OCI-LY1 (cell line): ENCODE measurements around the gene GKN2.
"Not testable (repeated sequence)": the region's sequence is repeated elsewhere in the genome, so short reads cannot be mapped to it uniquely, and the experiment has no call there.

ENCODE experiments used
- H2AFZ ChIP-seq: fragments of 200-600 bp; sonication (generic), shearing (Covaris generic); 2 replicates; pipeline ENCODE4 v1.6.0; 2014; ENCODE audit warnings: antibody characterized with exemption, mild to moderate bottlenecking, low read length
- H3F3A ChIP-seq: fragments of 200-600 bp; sonication (generic), shearing (Covaris generic); 2 replicates; pipeline ENCODE4 v1.6.0; 2014; ENCODE audit warnings: mild to moderate bottlenecking, antibody characterized with exemption, low read length, moderate library complexity; ENCODE audit not compliant: insufficient read depth
- H3K27ac ChIP-seq: fragments of 200-600 bp; sonication (generic); 2 replicates; pipeline ENCODE4 v1.5.1; 2014; ENCODE audit warnings: low read length, mixed run types, mild to moderate bottlenecking, low read depth; ENCODE audit not compliant: poor library complexity, severe bottlenecking
- H3K27me3 ChIP-seq: fragments of 200-600 bp; sonication (generic); 2 replicates; pipeline ENCODE4 v1.6.0; 2014; ENCODE audit warnings: antibody characterized with exemption, mild to moderate bottlenecking, low read length, moderate library complexity; ENCODE audit not compliant: insufficient read depth
- H3K36me3 ChIP-seq: fragments of 200-600 bp; sonication (generic); 2 replicates; pipeline ENCODE4 v1.6.1; 2014; ENCODE audit warnings: mild to moderate bottlenecking, antibody characterized with exemption, low read length, moderate library complexity, mixed read lengths; ENCODE audit not compliant: insufficient read depth
- H3K4me1 ChIP-seq: fragments of 200-600 bp; sonication (generic); 2 replicates; pipeline ENCODE4 v1.5.1; 2014; ENCODE audit warnings: mild to moderate bottlenecking, low read length, moderate library complexity; ENCODE audit not compliant: insufficient read depth, severe bottlenecking
- H3K4me2 ChIP-seq: fragments of 200-600 bp; sonication (generic), shearing (Covaris generic); 2 replicates; pipeline ENCODE4 v1.6.1; 2014; ENCODE audit warnings: low read length
- H3K4me3 ChIP-seq: fragments of 200-600 bp; sonication (generic); 2 replicates; pipeline ENCODE4 v1.5.1; 2014; ENCODE audit warnings: low read length, low read depth, mild to moderate bottlenecking, mixed read lengths; ENCODE audit not compliant: poor library complexity, severe bottlenecking
- H3K79me2 ChIP-seq: fragments of 200-600 bp; shearing (Covaris generic); 2 replicates; pipeline ENCODE4 v1.6.1; 2016; ENCODE audit warnings: mixed run types, low read length, mixed read lengths; ENCODE audit not compliant: insufficient read depth
- H3K9ac ChIP-seq: fragments of 200-600 bp; sonication (generic), shearing (Covaris generic); 2 replicates; pipeline ENCODE4 v1.6.1; 2014; ENCODE audit warnings: mild to moderate bottlenecking, low read length, mixed read lengths
- H3K9me2 ChIP-seq: fragments of 200-600 bp; sonication (generic), shearing (Covaris generic); 2 replicates; pipeline ENCODE4 v1.6.1; 2014; ENCODE audit warnings: low read depth, mild to moderate bottlenecking, low read length, mixed read lengths
- H3K9me3 ChIP-seq: fragments of 200-600 bp; shearing (Covaris generic); 2 replicates; pipeline ENCODE4 v1.6.1; 2014; ENCODE audit warnings: low read length, mixed read lengths
- H4K20me1 ChIP-seq: fragments of 200-600 bp; sonication (generic), shearing (Covaris generic); 2 replicates; pipeline ENCODE4 v1.6.0; 2016; ENCODE audit warnings: mild to moderate bottlenecking, low read length; ENCODE audit not compliant: insufficient read depth
- EZH2 ChIP-seq: fragments of 200-600 bp; sonication (generic), shearing (Covaris generic); IDR thresholded peaks from 2 replicates; pipeline ENCODE4 v1.8.0; 2017; ENCODE audit warnings: borderline replicate concordance, mixed run types, mild to moderate bottlenecking, antibody characterized with exemption, low read length, moderate library complexity, mixed read lengths
- TF ChIP-seq, protein P1 (sequence below): fragments of 200-600 bp; sonication (generic), shearing (Covaris generic); IDR thresholded peaks from 2 replicates; pipeline ENCODE4 v1.5.1; 2017; ENCODE audit warnings: mild to moderate bottlenecking, antibody characterized with exemption, low read length, moderate library complexity, mixed read lengths

GKN2 gene

GRCh38 chr2:68959001-68959400 lies 6.3 kb upstream of the GKN2 start:
- TF ChIP-seq, protein P1, sequence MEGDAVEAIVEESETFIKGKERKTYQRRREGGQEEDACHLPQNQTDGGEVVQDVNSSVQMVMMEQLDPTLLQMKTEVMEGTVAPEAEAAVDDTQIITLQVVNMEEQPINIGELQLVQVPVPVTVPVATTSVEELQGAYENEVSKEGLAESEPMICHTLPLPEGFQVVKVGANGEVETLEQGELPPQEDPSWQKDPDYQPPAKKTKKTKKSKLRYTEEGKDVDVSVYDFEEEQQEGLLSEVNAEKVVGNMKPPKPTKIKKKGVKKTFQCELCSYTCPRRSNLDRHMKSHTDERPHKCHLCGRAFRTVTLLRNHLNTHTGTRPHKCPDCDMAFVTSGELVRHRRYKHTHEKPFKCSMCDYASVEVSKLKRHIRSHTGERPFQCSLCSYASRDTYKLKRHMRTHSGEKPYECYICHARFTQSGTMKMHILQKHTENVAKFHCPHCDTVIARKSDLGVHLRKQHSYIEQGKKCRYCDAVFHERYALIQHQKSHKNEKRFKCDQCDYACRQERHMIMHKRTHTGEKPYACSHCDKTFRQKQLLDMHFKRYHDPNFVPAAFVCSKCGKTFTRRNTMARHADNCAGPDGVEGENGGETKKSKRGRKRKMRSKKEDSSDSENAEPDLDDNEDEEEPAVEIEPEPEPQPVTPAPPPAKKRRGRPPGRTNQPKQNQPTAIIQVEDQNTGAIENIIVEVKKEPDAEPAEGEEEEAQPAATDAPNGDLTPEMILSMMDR, result no peak
- no peak for TF ChIP-seq EZH2
- Histone ChIP-seq H3K4me3 (no peak overlapping the region), H4K20me1 (no peaks in the 10 kb centered on the region)

GRCh38 chr2:68955432-68955831 lies 2.7 kb upstream of the GKN2 start:
- not testable (repeated sequence) for H3K27ac ChIP-seq, H3K36me3 ChIP-seq, H3K9me3 ChIP-seq, H2AFZ ChIP-seq, H3K79me2 ChIP-seq, H3K9ac ChIP-seq, H3K9me2 ChIP-seq, H3K4me1 ChIP-seq, H3K4me2 ChIP-seq, H3K27me3 ChIP-seq, H3K4me3 ChIP-seq, H3F3A ChIP-seq, H4K20me1 ChIP-seq

More at GRCh38 chr2:68959001-68959400, 6.3 kb upstream of the GKN2 start:
- Histone ChIP-seq H3F3A (no peaks in the 10 kb centered on the region), H3K79me2 (no peaks in the 10 kb centered on the region), H3K4me1 (no peaks in the 10 kb centered on the region), H3K27me3 (no peaks in the 10 kb centered on the region), H3K9me3 (no peaks in the 10 kb centered on the region), H3K4me2 (no peak overlapping the region), H3K27ac (no peak overlapping the region), H3K9ac (no peak overlapping the region), H2AFZ (no peak overlapping the region), H3K36me3 (no peaks in the 10 kb centered on the region), H3K9me2 (no peaks in the 10 kb centered on the region)

GRCh38 chr2:68951899-68952298 lies 794 bp downstream of the GKN2 start:
- Histone ChIP-seq H3K27ac (no peak overlapping the region), H3K9me3 (no peaks in the 10 kb centered on the region), H3K4me1 (no peaks in the 10 kb centered on the region), H3K9me2 (no peaks in the 10 kb centered on the region), H2AFZ (no peak overlapping the region), H3K9ac (no peak overlapping the region), H3F3A (no peaks in the 10 kb centered on the region), H3K36me3 (no peaks in the 10 kb centered on the region), H3K27me3 (no peaks in the 10 kb centered on the region), H3K4me3 (no peak overlapping the region), H3K79me2 (no peaks in the 10 kb centered on the region), H3K4me2 (no peak overlapping the region), H4K20me1 (no peaks in the 10 kb centered on the region)
- no peak for TF ChIP-seq EZH2
- TF ChIP-seq, protein P1, result no peak

- Histone ChIP-seq H3K4me1 (no peaks in the 10 kb centered on the region), H3K9me2 (no peaks in the 10 kb centered on the region), H3K27ac (no peak overlapping the region), H2AFZ (no peak overlapping the region), H3K27me3 (peaks cover 7% of the 10 kb centered on the region; the same call in 1 of the 2 replicates), H3K79me2 (no peaks in the 10 kb centered on the region), H3K9me3 (no peaks in the 10 kb centered on the region), H3K4me3 (no peak overlapping the region), H3K36me3 (no peaks in the 10 kb centered on the region), H3K4me2 (no peak overlapping the region), H4K20me1 (no peaks in the 10 kb centered on the region), H3F3A (no peaks in the 10 kb centered on the region), H3K9ac (no peak overlapping the region)
- TF ChIP-seq EZH2, result no peak
- TF ChIP-seq, protein P1, result no peak
Measured at GRCh38 chr2:68948710-68949109, 4.0 kb downstream of the GKN2 start.
